HT-29 (cell line): ENCODE measurements around the gene TMEM18. TPM values are rescaled to one million over a fixed set of nuclear protein-coding genes. Genes with fewer than 3 reads are reported as not detected.
"Not testable (repeated sequence)": the region's sequence is repeated elsewhere in the genome, so short reads cannot be mapped to it uniquely, and the experiment has no call there.

Source experiments
- DNase-seq: peaks from one replicate; pipeline ENCODE4 v3.0.0-alpha.2; 2015; ENCODE audit warnings: low spot score
- total RNA-seq: library from RNA; depleted of rRNA; stranded (reverse); fragments of >200 nt; shearing (Covaris generic); gene quantifications from 2 replicates; pipeline ENCODE4 v1.2.3, GENCODE V29; 2014

Gene TMEM18
- total RNA-seq, 1 experiment from 2014 or later, result 12.6 TPM

DNA sequence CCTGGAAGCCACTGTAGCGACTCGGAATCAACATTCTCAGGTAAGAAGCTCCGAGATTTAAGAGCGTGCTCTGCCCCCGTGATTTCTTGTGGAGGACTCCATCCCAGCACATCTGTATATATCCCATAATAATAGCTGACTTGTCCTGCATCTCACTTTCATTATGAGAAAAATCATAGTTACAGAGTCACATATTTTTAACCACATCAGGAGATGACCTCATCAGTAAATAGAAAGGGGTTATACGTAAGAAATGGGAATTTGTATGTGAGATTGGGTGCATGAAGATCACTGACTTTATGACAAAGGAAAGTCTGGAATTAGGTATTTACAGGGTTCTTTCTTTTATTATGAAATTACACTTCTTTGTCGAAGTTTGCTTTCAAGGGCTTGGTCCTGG lies 16.4 kb upstream of the TMEM18 start:
- DNase-seq, result no peak

DNA sequence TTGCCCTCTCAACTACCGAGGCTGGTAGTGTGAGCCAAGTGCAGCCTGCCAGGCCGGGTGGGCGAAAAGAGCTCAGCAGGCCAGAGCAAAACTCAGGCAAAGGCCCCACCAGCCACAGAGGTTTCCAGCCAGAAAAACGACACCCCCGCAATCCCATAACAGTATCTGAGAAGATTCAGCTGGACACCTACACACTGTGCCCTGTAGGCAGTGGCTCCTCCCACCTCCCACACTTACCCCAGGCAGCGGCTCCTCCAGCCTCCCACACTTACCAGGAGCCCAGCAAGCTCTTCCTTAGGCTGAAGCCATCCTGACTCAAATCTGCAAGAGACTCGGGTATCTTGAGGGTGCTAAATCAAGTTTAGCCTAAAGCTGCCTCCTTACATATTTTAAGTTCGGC lies 15.6 kb upstream of the TMEM18 start:
- DNase-seq, result no peak

DNA sequence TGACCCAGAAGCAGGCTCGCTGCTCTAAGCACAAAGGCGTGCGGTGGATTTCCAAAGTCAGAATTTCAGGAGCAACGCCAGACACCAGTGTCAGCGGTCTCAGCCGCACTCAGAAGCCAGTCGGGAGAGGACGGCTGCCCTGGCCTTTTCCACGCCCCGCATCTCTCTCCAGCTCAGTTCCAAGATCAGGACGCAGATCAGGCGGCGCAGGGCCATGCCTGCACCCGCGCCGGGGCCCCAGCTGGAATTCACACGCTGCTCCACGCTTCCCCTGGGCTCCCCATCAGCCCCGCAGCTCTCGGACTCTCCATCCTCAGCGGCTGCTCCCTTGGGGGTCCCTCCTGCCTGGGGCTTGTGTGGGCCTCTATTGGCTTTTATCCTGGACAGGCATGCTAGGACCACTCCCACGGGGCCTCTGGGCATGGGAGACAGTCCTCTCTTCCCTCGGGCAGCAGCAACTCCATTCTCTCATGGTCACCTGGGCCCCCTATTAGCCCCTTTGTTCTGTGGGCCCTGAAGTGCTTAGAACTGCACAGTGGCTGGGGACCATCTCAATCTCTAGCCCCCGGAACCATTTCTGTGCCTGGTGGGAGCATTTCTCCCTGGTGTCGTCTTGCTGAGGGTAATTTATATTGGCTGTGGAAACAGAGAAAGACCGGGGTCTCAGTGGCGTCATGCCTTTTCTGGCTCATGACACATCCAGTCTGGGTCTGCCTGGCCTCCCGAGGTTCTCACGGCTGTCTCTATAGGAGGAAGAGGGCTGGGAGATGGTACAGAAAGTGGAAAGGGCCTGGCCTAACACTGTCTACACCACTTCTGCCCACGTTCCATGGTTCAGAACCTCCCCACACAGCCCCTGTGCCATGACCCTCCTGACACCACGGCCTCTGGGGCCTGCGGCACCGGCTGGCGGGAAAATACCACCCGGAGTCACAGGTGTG lies 14.9 kb upstream of the TMEM18 start:
- no peak for DNase-seq

DNA sequence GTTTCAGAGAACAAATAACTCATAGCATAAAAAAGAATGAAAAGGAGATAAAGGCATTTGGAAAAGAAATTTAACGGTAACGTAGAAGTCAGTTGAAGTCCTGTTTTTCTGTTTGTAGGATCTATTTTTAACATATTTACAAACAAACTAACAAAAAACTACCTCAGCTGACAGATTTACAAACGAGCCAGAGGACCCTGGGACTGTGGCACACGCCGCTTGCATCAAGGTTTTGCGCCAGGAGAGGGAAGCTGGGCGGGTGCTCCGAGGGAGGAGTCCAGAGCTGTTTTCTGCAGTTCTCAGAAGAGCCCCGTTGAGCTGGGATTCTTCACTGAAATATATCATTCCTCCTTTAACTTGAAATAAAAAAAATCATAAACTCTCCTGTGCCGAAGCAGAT lies 13.6 kb upstream of the TMEM18 start:
- DNase-seq, result no peak

DNA sequence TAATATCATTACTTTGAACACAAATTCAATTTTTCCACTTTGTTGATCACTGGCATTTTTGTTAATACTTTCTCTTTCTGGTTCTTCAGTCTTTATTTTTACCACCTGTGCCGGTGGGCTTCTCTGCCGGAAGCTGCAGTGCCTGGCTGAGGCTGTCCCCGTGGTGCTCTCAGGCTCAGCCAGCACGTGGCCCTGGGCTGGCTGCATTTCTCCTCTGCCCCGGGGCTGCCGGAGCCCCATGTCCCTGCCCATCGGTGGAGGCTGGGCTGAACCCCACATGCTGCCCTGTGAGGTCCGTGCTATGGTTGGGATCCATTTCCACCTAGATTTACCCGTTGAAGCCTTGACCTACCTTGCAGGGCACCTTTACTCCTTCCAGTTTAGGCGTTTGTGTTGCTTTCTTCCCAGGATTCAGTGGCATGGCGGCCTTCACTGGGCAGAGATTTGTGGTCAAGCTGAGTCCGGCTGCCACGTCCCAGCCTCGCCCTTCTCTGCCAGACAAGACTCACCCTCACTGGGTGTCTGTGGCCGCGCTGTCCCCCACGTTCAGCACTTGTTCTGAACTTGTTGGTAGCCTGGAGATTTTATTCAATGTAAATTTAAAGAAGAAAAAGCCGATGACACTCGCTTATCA lies 12.8 kb upstream of the TMEM18 start:
- no peak for DNase-seq

DNA sequence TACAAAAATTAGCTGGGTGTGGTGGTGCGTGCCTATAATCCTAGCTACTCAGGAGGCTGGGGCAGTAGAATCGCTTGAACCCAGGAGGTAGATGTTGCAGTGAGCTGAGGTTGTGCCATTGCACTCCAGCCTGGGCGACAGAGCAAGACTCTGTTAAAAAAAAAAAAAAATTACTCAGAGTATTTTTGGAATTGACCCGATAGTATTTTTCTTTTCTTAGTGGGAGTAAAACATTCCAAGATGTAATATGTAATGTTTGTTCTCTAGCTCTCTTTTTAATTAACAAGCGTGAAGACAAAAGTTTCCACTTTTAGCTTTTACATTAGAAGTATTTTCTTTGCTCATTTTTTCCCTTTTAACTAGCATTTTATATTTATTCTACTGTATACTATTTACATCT lies 12.0 kb upstream of the TMEM18 start:
- DNase-seq, result no peak

DNA sequence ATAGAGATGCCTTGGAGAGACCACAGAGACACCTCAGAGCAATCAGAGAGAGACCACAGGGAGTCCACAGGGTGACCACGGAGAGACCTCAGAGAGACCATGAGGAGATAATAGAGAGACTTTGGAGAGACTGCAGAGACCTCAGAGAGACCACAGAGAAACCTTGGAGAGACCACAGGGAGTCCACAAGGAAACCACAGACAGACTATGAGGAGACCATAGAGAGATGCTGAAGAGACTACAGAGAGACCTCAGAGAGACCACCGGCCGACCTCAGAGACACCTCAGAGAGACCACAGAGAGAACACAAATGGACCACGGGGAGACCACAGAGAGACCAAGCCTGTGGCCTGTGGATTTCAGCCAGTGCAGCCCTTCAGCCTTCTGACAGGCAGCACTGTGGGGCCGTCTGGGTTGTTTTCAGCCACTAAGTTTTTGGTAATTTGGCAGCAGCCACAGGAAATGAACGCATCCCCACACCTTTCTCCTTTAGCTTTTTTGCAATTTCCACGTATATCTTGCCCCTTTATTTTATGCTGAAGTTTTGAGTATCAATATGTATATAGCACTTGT lies 11.4 kb upstream of the TMEM18 start:
- no peak for DNase-seq

DNA sequence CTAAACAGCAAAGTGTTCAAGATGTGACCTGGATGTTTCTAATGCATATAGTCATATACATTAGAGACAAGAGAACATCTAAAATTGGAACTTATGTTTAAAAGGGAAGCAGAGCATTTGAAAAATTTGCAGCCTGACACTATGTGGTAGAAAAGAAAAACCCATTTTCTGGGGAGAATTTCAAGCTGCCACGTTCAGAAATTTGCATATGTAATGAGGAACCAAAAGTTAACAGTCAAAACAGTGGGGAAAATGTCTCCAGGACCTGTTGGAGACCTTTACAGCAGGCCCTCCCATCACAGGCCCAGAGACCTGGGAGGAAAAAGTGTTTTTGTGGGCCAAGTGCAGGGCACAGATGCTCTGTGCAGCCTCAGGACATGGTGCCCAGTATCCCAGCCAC lies 8.2 kb upstream of the TMEM18 start:
- DNase-seq, result no peak

DNA sequence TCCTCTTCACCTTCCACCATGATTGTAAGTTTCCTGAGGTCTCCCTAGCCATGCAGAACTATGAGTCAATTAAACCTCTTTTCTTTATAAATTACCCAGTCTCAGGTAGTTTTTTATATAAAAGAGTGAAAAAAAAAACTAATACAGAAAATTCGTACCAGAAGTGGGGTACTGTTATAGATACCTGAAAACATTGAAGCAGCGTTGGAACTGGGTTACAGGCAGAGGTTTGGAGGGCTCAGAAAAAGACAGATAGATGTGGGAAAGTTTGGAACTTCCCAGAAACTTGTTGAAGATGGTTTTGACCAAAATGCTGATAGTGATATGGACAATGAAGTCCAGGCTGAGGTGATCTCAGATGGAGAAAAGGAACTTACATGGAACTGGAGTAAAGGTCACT lies 7.7 kb upstream of the TMEM18 start:
- not testable (repeated sequence) for DNase-seq

DNA sequence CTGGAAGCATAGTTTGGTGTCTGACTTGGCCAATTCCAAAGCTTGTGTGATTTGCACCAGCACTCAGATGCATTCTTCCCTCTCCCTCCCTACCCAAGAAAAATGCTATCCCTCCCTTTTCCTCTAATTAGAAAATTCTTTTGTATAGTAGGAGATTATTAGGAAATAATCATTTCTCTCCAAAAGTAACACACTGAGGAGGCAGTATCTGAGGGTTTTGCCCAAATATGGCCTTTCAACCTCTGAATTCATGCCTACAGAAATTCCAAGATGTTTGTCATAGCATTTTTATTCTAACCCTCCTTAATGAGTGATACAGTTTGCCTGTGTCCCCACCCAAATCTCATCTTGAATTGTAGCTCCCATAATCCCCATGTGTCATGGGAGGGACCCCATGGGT lies 5.0 kb upstream of the TMEM18 start:
- DNase-seq, result no peak

DNA sequence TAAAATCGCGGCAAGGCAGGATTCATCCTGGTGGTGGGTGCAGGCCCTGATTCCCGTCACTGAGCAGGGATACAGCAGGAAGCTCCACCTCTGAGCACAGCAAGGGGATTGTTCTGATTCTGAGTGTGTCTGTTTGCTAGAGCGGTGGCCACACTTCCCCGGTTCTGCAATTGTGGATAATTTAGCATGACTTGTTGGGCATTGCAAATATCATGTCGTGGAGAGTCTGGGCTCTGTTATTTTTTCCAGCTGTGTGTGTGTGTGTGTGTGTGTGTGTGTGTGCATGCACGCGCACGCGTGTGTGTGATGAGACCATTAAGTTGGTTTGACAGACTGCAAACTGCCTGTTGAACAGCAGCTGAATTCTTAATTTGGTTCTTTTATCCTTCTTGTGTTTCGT lies 4.1 kb upstream of the TMEM18 start:
- no peak for DNase-seq

DNA sequence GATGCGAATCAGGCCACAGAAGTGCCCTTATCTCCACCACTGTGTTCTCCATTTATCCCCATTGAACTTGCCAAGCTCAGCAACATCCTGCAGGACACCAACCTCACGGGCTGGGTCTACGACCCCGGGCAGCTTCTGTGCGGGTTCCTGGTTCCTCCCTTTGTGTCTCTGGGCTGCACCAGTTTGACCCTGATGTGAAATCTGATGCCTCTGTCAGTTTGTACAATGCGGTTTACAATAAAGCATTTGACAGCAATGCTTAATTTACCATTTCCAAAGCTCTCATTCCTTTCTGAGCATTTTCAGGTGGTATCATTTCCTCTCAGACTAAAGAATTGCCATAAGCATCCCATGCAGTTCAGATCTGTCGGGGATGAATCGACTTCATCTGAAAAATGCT lies 3.3 kb upstream of the TMEM18 start:
- DNase-seq, result no peak

DNA sequence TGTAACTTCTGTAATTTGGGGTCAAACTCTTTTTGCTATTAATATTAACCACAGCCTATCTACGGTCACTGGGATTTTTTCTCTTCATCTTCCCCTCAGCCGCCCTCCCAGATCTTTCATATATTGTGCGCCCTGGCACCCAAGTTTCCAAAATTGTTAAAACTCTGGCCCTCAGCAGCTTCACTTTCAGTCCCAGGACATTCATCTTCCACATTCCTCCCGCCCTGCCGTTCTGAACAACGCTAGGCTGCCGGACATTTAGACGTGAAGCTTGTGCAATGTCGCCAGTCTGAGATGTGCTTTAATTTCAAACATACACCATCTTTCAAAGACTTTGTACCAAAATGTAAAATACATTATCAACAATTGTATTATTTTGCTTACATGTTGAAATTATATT lies 1.8 kb upstream of the TMEM18 start:
- no peak for DNase-seq

DNA sequence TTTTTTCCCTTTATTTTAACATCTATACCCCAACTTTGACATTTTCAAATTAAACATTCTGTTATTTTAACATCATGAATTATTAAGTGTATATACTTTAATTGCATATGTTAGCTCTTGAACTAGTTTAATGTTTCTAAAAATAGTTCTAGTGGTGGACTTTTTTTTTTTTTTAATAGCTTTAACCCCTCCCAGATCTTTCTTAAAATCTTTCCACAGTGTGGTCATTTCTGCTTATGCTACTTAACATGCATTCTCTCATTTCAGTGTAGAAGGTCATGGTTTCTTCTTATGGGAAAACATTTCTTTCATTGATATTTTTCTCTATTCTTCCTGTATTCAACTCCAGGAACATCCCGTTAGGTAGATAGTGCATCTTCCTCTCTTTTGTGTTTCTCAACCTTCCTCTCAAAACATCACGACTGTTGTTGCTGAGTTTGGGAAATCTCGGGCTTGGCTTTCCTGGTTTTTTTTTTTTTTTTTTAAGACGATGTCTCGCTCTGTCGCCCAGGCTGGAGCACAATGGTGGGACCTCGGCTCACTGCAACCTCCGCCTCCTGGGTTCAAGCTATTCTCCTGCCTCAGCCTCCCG lies 849 bp upstream of the TMEM18 start:
- no peak for DNase-seq

DNA sequence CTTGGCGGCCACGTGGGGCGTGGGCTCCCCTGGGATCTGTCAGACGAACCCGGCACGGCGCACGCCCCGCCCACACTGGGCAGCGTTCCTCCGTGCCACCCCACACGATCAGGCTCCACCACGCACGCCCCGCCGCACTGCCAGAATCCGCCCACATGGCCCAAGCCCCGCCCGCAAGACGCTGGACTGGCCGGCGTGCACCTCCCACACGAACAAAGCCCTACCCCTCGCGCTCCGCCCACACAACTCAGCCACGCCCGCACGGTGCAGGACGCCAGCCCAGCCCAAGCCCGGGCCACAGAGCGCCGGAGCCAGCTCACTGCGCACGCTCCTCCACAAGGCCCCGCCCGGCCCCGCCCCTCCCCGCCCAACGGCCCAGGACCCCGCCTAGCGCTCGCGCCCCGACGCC lies 555 bp downstream of the TMEM18 start:
- peak; percentile 95 for DNase-seq

DNA sequence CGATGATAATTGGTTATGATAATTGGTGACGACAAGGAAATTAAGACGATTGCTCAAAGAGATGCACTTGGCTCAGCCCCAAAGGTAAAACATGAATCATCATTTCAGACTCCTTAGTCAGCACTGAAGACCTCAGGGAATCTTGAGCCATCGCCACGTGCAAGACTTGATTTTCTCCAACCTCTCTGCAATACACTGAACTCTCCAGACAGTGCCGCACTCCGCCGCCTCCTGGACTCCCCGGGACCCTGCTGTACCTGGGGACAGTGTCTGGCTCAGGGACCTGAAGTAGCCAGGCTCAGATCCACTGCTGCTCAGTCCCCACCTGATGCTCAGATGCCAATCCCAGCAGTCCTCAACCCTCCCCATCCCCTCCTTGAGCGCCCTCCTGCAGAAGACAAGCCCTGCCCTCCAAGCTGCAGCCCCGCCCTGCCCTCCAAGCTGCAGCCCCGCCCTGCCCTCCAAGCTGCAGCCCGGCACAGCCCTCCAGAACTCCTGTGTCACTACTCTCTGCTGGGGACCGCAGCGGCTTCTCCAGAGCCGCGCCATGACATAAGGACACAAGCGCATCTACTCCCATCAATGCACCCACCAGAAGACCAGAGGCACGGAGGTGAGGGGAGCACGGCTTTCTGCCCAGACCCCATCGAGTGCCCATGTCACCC lies 1.1 kb downstream of the TMEM18 start:
- peak; percentile 28 for DNase-seq

DNA sequence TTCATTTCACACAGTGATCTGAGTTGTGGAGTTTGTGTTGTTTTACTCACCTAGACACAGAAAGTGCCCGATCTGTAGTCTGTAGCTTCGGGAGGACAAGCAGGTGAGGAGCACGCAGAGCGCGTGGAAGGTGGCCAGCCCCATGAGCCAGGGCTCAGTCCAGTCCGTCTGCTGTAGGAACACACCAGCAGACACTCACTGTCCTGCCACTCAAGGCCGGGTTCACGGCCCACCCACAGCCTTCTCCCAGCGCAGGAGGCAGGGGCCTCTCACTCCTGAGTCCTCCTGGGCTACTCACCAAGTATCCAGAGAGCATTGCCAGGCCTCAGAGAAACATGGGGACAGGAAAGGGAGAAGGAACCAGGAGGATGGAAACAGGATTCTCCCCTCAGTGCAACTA lies 1.7 kb downstream of the TMEM18 start:
- no peak for DNase-seq

DNA sequence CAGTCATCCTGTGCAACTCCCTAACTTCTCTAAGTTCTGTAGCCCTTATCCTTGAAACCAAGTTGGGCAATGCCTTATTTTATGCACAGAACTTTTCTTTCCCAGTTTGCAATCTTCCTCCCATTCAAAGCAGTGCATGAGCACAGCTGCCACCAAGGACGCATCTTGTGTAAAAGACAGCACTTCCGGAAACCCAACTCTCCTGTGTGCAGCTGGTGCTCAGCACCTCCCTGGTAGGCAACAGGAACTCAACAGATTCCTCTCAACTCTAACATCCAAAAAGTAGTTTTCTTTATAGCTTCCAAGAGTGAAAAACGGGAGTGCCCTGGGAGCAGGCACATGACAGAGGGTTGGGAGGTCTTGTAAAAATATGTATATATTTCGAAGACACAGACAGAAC lies 2.2 kb downstream of the TMEM18 start:
- DNase-seq, result no peak

DNA sequence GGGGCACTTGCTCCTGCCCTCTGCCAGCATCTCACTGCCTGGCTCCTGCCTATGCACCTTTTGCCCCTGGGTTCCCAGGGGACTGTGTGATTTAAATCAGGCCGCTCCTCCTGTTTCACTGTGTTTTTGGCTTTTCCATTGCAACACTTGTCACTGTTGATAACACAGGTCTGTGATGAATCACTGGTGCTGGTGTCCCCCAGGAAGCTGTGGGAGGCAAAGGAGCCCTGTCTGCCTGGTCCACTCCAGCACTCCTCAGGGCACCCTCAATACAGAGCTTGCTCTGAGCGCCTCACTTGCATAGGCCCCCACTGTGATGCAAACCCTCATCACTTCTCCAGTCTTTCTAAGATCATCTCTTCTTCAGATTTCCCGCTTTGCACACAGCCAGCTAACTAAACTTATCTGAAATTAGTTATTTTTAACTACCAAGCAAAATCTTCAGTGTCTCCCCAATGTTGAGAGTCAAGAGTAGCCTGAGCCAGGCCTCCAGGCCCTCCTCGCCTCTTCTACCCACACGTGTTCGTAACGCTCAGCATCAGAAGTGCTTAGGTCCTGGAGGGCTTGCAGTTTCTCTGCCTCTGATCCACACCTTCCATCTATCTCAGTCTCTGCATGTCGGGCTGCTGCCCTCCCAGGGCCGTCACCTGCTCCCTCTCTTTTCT lies 2.8 kb downstream of the TMEM18 start:
- no peak for DNase-seq

DNA sequence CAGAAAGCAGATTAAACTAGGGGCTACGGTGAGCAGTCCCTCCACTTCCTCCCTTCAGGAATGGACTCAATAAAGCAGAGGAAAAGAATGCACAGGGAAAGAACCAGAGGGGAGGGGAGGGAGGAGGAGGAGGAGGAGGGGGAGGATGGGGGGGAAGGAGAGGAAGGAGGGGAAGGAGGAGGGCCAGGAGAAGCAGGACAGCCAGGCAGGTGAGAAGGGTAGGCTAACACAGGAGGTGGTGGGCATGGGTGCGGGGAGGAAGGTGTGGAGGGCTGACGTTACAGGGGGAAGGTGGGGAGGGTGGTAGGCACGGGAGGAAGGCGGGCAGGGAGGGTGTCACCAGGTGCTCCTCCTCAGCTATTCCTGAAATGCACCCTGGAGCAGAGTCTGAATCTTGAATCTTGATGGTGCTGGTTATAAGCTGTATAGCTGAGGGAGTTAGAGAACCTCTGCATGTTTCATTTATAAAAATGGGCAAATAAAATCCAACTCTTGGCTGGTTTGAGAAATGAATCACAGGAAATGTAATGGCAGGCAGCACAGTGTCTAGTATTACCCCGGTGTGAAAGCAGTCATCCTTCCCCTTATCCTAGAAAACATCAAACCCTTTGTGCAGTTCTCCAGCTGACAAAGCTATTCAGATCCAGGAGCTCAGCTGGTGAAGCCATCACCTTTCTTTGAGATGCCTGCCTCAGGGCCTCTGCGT lies 3.4 kb downstream of the TMEM18 start:
- DNase-seq, result no peak

DNA sequence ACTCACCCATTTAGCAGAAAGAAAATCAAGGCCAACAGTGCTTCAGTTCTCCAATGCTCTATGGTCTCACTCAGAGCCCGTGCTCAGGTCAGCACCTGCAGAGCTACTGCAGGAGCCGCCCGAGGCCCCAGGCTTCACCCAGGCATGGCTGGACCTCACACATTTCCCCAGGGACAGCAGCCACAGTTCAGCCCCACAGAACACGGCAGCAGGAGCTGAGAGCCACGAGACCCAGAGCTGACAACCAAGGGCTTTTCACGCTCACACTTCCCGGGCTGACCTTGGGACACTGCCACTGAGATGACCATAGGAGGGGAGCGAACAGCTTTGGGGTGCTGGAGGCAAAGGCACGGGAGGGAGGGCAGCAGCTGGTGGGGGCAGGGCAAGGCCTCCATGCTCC lies 4.2 kb downstream of the TMEM18 start:
- no peak for DNase-seq
